ENCODE data around the gene ARFGAP2. TPM values are rescaled to one million over a fixed set of nuclear protein-coding genes. Genes with fewer than 3 reads are reported as not detected.

ARFGAP2 gene
- total RNA-seq, 1 experiment from 2014 or later, result 73.5 TPM

DNA sequence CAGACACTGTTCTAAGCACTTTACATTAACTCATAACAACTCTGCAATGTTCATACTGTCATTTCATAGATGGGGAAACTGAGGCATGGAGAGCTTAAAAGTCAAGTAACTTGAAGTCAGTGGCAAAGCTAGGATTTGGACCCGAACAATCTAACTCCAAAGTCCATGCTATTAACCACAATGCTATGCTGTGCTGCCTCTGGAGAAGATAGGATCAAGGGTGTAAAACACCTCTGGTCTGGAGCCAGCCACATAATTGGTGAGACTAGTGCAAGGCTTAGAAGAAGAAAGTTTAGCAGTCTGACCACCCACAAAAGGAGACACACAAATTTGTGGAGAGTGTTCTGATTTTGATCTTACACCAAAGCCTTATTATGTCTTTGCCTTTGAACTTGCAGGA is 43.7 kb downstream of the ARFGAP2 start:
- CTCF ChIA-PET, result interaction anchor here (2.8 kb wide), 1 partner anchor 20 kb away, joined by 8 read pairs; no protein-coding TSS in a partner anchor
- no peaks in the 10 kb centered on the region for H3K36me3 ChIP-seq (ENCODE audit: control insufficient read depth in 1 of 2, insufficient read depth in 2 of 2, low read length in 2 of 2)
- DNase-seq (ENCODE audit: low read depth, low spot score), result no peak
- no TSS peak for BruUV-seq (replicated peaks)
- intact Hi-C loops (cut with micrococcal nuclease), result no loop called here
- POLR2A ChIA-PET, result no interaction called here
- no peaks in the 10 kb centered on the region for H3K9me2 ChIP-seq (ENCODE audit: insufficient read depth)
- no peaks in the 10 kb centered on the region for H3K4me1 ChIP-seq (ENCODE audit: control insufficient read depth in 1 of 2, insufficient read depth in 2 of 2, low read length in 2 of 2)
- RAD21 ChIA-PET (ENCODE audit: low non-redundant PET in 1 of 2, low total read pairs in 2 of 2, uncharacterized antibody in 2 of 2, unreplicated experiment in 2 of 2), result no interaction called here
- H3K9ac ChIP-seq (ENCODE audit: low read length), result no peak overlapping the region
- H3K27me3 ChIP-seq (ENCODE audit: insufficient read depth, low read length), result no peaks in the 10 kb centered on the region
- H3K4me3 ChIP-seq (replicated peaks in 1 of 2; ENCODE audit: low read depth in 1 of 2, low read length in 2 of 2), result no peak overlapping the region
- no peak for TF ChIP-seq ATF3 (IDR thresholded peaks at IDR 0.05)
- no peak for TF ChIP-seq SP1 (IDR thresholded peaks at IDR 0.05; ENCODE audit: low read depth)
- no peak for TF ChIP-seq ELF1 (IDR thresholded peaks at IDR 0.05; ENCODE audit: borderline replicate concordance, low read depth)
- no peak for TF ChIP-seq REST (IDR thresholded peaks at IDR 0.05; ENCODE audit: low read depth)
- H3K27ac ChIP-seq (ENCODE audit: low read depth, low read length), result no peak overlapping the region
- no peak for ATAC-seq
- no peak overlapping the region for H3K4me2 ChIP-seq (ENCODE audit: low read length)
- no peaks in the 10 kb centered on the region for H3K9me3 ChIP-seq (ENCODE audit: control insufficient read depth in 1 of 2, insufficient read depth in 1 of 2, low read depth in 1 of 2, low read length in 2 of 2)
- H3K79me2 ChIP-seq (ENCODE audit: insufficient read depth, low read length), result no peaks in the 10 kb centered on the region
- no peaks in the 10 kb centered on the region for H4K20me1 ChIP-seq (ENCODE audit: insufficient read depth)
- no peak overlapping the region for H2AFZ ChIP-seq (ENCODE audit: low read depth, low read length, poor library complexity, severe bottlenecking)

GRCh38 chr11:47132490-47132889 is 44.2 kb downstream of the ARFGAP2 start:
- Histone ChIP-seq H3K27me3 (ENCODE audit: insufficient read depth, low read length) (no peaks in the 10 kb centered on the region), H3K9ac (ENCODE audit: low read length) (no peak overlapping the region), H3K4me3 (replicated peaks in 1 of 2; ENCODE audit: low read depth in 1 of 2, low read length in 2 of 2) (no peak overlapping the region), H2AFZ (ENCODE audit: low read depth, low read length, poor library complexity, severe bottlenecking) (no peak overlapping the region), H3K9me3 (ENCODE audit: control insufficient read depth in 1 of 2, insufficient read depth in 1 of 2, low read depth in 1 of 2, low read length in 2 of 2) (no peaks in the 10 kb centered on the region), H3K79me2 (ENCODE audit: insufficient read depth, low read length) (no peaks in the 10 kb centered on the region), H3K4me1 (ENCODE audit: control insufficient read depth in 1 of 2, insufficient read depth in 2 of 2, low read length in 2 of 2) (no peaks in the 10 kb centered on the region), H3K36me3 (ENCODE audit: control insufficient read depth in 1 of 2, insufficient read depth in 2 of 2, low read length in 2 of 2) (no peaks in the 10 kb centered on the region), H3K4me2 (ENCODE audit: low read length) (no peak overlapping the region), H3K27ac (ENCODE audit: low read depth, low read length) (no peak overlapping the region), H3K9me2 (ENCODE audit: insufficient read depth) (no peaks in the 10 kb centered on the region), H4K20me1 (ENCODE audit: insufficient read depth) (no peaks in the 10 kb centered on the region)
- no TSS peak for BruUV-seq (replicated peaks)
- DNase-seq (ENCODE audit: low read depth, low spot score) (no peak), ATAC-seq (no peak)
- ChIA-PET POLR2A (no interaction called here), CTCF (interaction anchor here (2.8 kb wide), 1 partner anchor 20 kb away, joined by 8 read pairs; no protein-coding TSS in a partner anchor), RAD21 (ENCODE audit: low non-redundant PET in 1 of 2, low total read pairs in 2 of 2, uncharacterized antibody in 2 of 2, unreplicated experiment in 2 of 2) (no interaction called here)
- intact Hi-C loops (cut with micrococcal nuclease), result no loop called here
- no peak for TF ChIP-seq TCF7L2 (IDR thresholded peaks at IDR 0.05; ENCODE audit: borderline replicate concordance, extremely low read depth, insufficient read depth, insufficient read length)
- no peak for TF ChIP-seq JUND (IDR thresholded peaks at IDR 0.05)
